ENCODE data around the gene NOD1. TPM values are rescaled to one million over a fixed set of nuclear protein-coding genes. Genes with fewer than 3 reads are reported as not detected.

NOD1 gene
- total RNA-seq, 2 donors from 2014 or later, result 3.6 to 4.6 TPM

GRCh38 chr7:30523466-30523865 lies 44.9 kb upstream of the NOD1 start:
- H3K9me3 ChIP-seq, result no peaks in the 10 kb centered on the region
- intact Hi-C loops (cut with DNase I), result no loop called here
- ATAC-seq (no peak), DNase-seq (no peak)
- TF ChIP-seq CTCF (IDR thresholded peaks at IDR 0.05), result no peak
- H3K4me1 ChIP-seq, result peaks cover 11% of the 10 kb centered on the region
- no peak overlapping the region for H3K4me3 ChIP-seq
- H3K27ac ChIP-seq, result no peak overlapping the region
- H3K36me3 ChIP-seq (replicated peaks in 1 of 2; ENCODE audit: insufficient read depth in 1 of 2, low read depth in 2 of 2), result no peaks in the 10 kb centered on the region
- H3K27me3 ChIP-seq, result no peaks in the 10 kb centered on the region
- 93 to 97% methylated on average over 2 of the region's 2 CpGs for WGBS, 2 donors

DNA sequence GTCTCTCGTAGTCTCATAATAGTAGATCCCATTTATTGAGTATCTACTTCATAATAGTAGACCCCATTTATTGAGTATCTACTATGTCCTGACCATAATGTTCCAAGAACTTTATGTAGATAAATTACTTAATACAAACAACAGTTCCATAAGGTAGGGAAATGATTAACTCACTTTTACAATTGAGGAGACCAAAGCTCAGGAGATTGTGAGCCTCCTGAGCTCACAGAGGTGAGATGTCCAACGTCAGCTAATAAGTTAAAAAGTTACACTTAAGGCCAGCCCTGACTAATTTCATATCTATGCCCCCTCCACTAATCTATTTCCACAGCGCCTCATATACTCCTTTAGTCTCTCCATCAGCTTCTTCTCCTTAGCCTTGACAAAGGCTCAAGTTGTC lies 43.6 kb upstream of the NOD1 start:
- ATAC-seq (no peak), DNase-seq (no peak)
- no peaks in the 10 kb centered on the region for H3K27me3 ChIP-seq
- peaks cover 12% of the 10 kb centered on the region for H3K4me1 ChIP-seq
- intact Hi-C loops (cut with DNase I), result no loop called here
- H3K4me3 ChIP-seq, result no peak overlapping the region
- WGBS, 2 donors, result 77 to 84% methylated on average over 3 of the region's 3 CpGs
- H3K27ac ChIP-seq, result no peak overlapping the region
- H3K36me3 ChIP-seq (replicated peaks in 1 of 2; ENCODE audit: insufficient read depth in 1 of 2, low read depth in 2 of 2), result no peaks in the 10 kb centered on the region
- no peaks in the 10 kb centered on the region for H3K9me3 ChIP-seq
- TF ChIP-seq CTCF (IDR thresholded peaks at IDR 0.05), result no peak
- TF ChIP-seq POLR2A (IDR thresholded peaks at IDR 0.05), result no peak

DNA sequence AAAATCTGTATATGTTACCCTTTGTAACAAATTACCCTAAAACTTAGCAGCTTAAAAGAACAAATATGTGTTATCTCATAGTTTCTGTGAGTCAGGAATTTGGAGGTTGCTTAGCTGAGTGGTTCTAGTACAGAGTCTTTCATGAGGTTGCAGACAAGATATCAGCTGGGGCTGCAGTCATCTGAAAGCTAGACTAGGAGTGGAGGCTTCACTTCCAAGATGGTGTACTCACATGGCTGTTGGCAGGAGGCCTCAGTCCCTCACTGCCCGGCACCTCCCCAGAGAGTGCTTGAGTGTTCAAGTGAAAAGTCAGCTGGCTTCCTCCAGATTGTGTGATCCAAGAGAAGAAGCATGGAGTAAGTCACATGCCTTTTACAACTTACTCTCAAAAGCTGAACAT lies 42.9 kb upstream of the NOD1 start:
- no peak overlapping the region for H3K4me3 ChIP-seq
- no peaks in the 10 kb centered on the region for H3K36me3 ChIP-seq (replicated peaks in 1 of 2; ENCODE audit: insufficient read depth in 1 of 2, low read depth in 2 of 2)
- TF ChIP-seq POLR2A (IDR thresholded peaks at IDR 0.05), result no peak
- TF ChIP-seq CTCF (IDR thresholded peaks at IDR 0.05), result no peak
- H3K4me1 ChIP-seq, result peaks cover 12% of the 10 kb centered on the region
- WGBS, 2 donors, result 75 to 100% methylated on average over 1 of the region's 1 CpG
- no peak overlapping the region for H3K27ac ChIP-seq
- ATAC-seq, result peak; percentile 27
- DNase-seq, result peak in 3 of 4 donors; percentile 18 to 34 (median 26)
- intact Hi-C loops (cut with DNase I), result no loop called here
- H3K27me3 ChIP-seq, result no peaks in the 10 kb centered on the region
- H3K9me3 ChIP-seq, result no peaks in the 10 kb centered on the region

DNA sequence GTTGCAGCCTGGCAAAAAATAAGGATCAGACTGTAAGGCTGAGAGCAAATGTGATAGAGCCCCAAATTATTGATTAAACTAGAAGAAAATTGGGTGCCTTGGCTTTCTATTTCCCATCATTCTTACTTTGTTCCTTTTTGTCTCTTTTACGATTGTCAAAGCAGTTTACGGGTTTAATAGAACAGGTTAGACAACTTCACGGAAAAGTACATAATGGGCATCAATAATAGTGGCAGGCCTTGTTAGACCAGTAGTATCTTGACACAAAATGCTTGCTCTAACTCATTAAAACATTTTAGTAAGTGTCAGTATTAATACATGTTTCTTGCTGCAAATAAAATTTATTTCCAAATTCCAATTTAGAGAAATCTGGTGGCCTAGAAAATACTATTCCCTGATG lies 40.5 kb upstream of the NOD1 start:
- Histone ChIP-seq H3K36me3 (replicated peaks in 1 of 2; ENCODE audit: insufficient read depth in 1 of 2, low read depth in 2 of 2) (no peaks in the 10 kb centered on the region), H3K9me3 (no peaks in the 10 kb centered on the region), H3K4me1 (peaks cover 12% of the 10 kb centered on the region), H3K27ac (peak overlapping the region in 1 of 4 donors; percentile 36), H3K27me3 (no peaks in the 10 kb centered on the region), H3K4me3 (no peak overlapping the region)
- DNase-seq (no peak), ATAC-seq (peak; percentile 30)
- TF ChIP-seq CTCF (IDR thresholded peaks at IDR 0.05), result no peak
- no peak for TF ChIP-seq POLR2A (IDR thresholded peaks at IDR 0.05)
- 12 to 28% methylated on average over 3 of the region's 3 CpGs for WGBS, 2 donors
- intact Hi-C loops (cut with DNase I), result no loop called here

DNA sequence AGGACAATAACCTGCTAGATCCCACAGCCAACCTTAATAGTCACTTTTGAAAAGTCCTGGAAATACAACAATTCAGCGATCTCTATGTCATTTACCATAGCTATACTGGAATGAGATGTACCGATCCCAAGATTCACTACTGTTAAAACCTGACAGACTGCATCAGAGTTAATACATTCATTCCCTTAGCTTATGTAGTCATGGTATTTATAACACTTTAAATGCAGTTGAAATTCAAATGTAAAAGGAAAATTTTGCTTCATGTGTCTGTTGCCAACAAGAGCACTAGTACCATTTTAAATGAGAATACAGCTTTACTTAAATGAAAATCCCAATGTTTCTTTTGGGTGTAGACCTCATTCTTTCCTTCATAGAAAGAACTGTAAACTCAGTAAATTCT lies 37.2 kb upstream of the NOD1 start:
- ATAC-seq (no peak), DNase-seq (no peak)
- H3K4me3 ChIP-seq, result no peak overlapping the region
- no peak overlapping the region for H3K27ac ChIP-seq
- 94 to 96% methylated on average over 2 of the region's 2 CpGs for WGBS, 2 donors
- no peak for TF ChIP-seq POLR2A (IDR thresholded peaks at IDR 0.05)
- no peak for TF ChIP-seq CTCF (IDR thresholded peaks at IDR 0.05)
- no peaks in the 10 kb centered on the region for H3K27me3 ChIP-seq
- intact Hi-C loops (cut with DNase I), result no loop called here
- H3K36me3 ChIP-seq (replicated peaks in 1 of 2; ENCODE audit: insufficient read depth in 1 of 2, low read depth in 2 of 2), result no peaks in the 10 kb centered on the region
- H3K9me3 ChIP-seq, result no peaks in the 10 kb centered on the region
- H3K4me1 ChIP-seq, result peaks cover 12% of the 10 kb centered on the region
